ENCODE results near the gene MLIP. TPM values are rescaled to one million over a fixed set of nuclear protein-coding genes. Genes with fewer than 3 reads are reported as not detected.

Gene MLIP
- total and polyA plus RNA-seq, 2 of the 8 experiments (the other 6 are each of a cell fraction or from before 2014, with no cell fraction given) = not detected

DNA sequence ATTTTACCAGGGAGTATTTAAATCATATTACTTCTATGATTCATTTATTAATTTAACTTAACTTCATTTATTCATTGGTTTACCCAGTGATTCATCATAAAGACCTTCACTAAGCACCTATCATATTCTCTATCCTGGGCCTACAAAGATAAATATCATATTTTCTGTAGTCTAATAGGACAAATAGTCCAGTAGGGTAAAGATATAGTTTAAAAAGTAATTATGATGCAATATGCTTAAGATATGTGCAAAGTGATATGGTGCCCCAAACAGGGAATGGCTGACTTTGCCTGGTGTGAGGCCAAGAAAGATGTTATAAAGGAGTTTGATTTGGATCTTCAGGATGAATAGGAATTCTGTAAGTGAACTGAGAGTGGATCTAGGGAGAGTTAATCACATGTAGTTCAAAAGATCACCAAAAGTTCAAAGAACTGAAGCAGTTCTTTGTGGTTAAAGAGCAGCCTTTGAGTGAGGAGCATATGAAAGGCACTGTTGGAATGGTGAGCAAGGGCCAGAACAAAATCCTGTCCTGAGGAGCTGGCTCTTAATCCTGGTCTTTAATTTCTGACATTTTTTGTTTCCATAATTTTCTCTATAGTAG is 45.5 kb downstream of the MLIP start:
- Histone ChIP-seq H3K79me2 (ENCODE audit: control insufficient read depth in 1 of 2, insufficient read depth in 2 of 2, low read length in 2 of 2) (no peaks in the 10 kb centered on the region), H4K20me1 (replicated peaks in 1 of 2; ENCODE audit: control insufficient read depth in 1 of 2, insufficient read depth in 2 of 2, low read length in 2 of 2) (no peaks in the 10 kb centered on the region), H2BK15ac (ENCODE audit: low read length) (no peak overlapping the region), H3K18ac (ENCODE audit: extremely low read depth, low read length) (no peak overlapping the region), H3K4me3 (ENCODE audit: extremely low read depth in 1 of 4, insufficient read depth in 2 of 4, low read depth in 3 of 4, low read length in 4 of 4) (no peak overlapping the region), H4K91ac (replicated peaks; ENCODE audit: insufficient read length, low read length) (no peak overlapping the region), H4K8ac (ENCODE audit: extremely low read depth, insufficient read depth, low read length) (no peak overlapping the region), H3K79me1 (ENCODE audit: low read depth, low read length) (no peaks in the 10 kb centered on the region), H2AFZ (ENCODE audit: low read length) (no peak overlapping the region), H2BK5ac (ENCODE audit: low read depth, low read length) (no peak overlapping the region), H2BK120ac (replicated peaks; ENCODE audit: low read depth, low read length) (no peak overlapping the region), H3K56ac (replicated peaks; ENCODE audit: insufficient read length, low read depth, low read length) (no peak overlapping the region), H3K23ac (ENCODE audit: insufficient read length) (no peak overlapping the region), H3K4ac (replicated peaks; ENCODE audit: insufficient read length, low read depth, low read length) (no peak overlapping the region), H3K36me3 (ENCODE audit: control insufficient read depth in 2 of 4, insufficient read depth in 4 of 4, low read length in 3 of 4) (no peaks in the 10 kb centered on the region), H3K9ac (replicated peaks in 1 of 4; ENCODE audit: extremely low read depth in 1 of 4, low read depth in 3 of 4, low read length in 3 of 4) (no peak overlapping the region), H2BK12ac (ENCODE audit: low read depth, low read length) (no peak overlapping the region), H3K23me2 (ENCODE audit: low read depth, low read length) (no peaks in the 10 kb centered on the region), H3K27ac (ENCODE audit: low read depth, low read length) (no peak overlapping the region), H3K4me1 (replicated peaks in 1 of 4; ENCODE audit: control insufficient read depth in 3 of 4, insufficient read depth in 4 of 4, low read length in 3 of 4) (no peaks in the 10 kb centered on the region), H3K4me2 (ENCODE audit: insufficient read depth in 1 of 2, low read depth in 2 of 2, low read length in 2 of 2) (no peak overlapping the region), H4K5ac (ENCODE audit: insufficient read length, low read depth, low read length) (no peak overlapping the region), H3K27me3 (replicated peaks in 1 of 4; ENCODE audit: control insufficient read depth in 3 of 4, extremely low read depth in 1 of 4, insufficient read depth in 3 of 4, low read length in 3 of 4) (no peaks in the 10 kb centered on the region), H3K14ac (ENCODE audit: insufficient read length) (no peak overlapping the region), H2BK20ac (ENCODE audit: low read length) (no peak overlapping the region), H3K9me3 (ENCODE audit: insufficient read depth in 2 of 2, low read depth in 1 of 2, low read length in 1 of 2) (no peaks in the 10 kb centered on the region), H2AK5ac (ENCODE audit: low read depth, low read length) (no peak overlapping the region)
- ChIA-PET POLR2A (ENCODE audit: partially characterized antibody) (no interaction called here), CTCF (ENCODE audit: partially characterized antibody) (no interaction called here)
- no peak for TF ChIP-seq SP2 (IDR thresholded peaks at IDR 0.05; ENCODE audit: low read length)
- TF ChIP-seq POU5F1 (IDR thresholded peaks at IDR 0.05; ENCODE audit: low read depth, low read length) = no peak
- TF ChIP-seq BACH1 (IDR thresholded peaks at IDR 0.05; ENCODE audit: low read length) = no peak
- TF ChIP-seq GTF2F1 (IDR thresholded peaks at IDR 0.05; ENCODE audit: borderline replicate concordance, low read depth, low read length) = no peak
- TF ChIP-seq NANOG (IDR thresholded peaks at IDR 0.05; ENCODE audit: insufficient read depth, low read depth, low read length, poor library complexity, severe bottlenecking) = no peak
- TF ChIP-seq ZNF274 (IDR thresholded peaks at IDR 0.05; ENCODE audit: borderline replicate concordance, extremely low read depth, low read length) = no peak
- no peak for TF ChIP-seq SIN3A (conservative IDR thresholded peaks at IDR 0.05 in 1 of 2, IDR thresholded peaks at IDR 0.05 in 1 of 2; ENCODE audit: low read depth in 1 of 2, low read length in 2 of 2)
- TF ChIP-seq KDM1A (IDR thresholded peaks at IDR 0.05; ENCODE audit: borderline replicate concordance, low read length) = no peak
- no peak for TF ChIP-seq POLR2A (IDR thresholded peaks at IDR 0.05; ENCODE audit: control extremely low read depth in 1 of 2, low read depth in 2 of 2, low read length in 2 of 2)
- no peak for TF ChIP-seq RXRA (IDR thresholded peaks at IDR 0.05; ENCODE audit: insufficient read depth, low read depth, low read length)
- no peak for TF ChIP-seq PHF8 (conservative IDR thresholded peaks at IDR 0.05; ENCODE audit: low read depth, low read length)
- TF ChIP-seq JUND (IDR thresholded peaks at IDR 0.05; ENCODE audit: low read length) = no peak
- no peak for DNase-seq (ENCODE audit: low read depth in 1 of 2, low spot score in 2 of 2)
- FAIRE-seq = no peak
